A673 (cell line): Measurements from ENCODE around the gene SPG7.

Experiments
- EZH2 ChIP-seq: fragments of 200-600 bp; sonication (generic); IDR thresholded peaks from 2 replicates; pipeline ENCODE4 v1.6.1; 2017; ENCODE audit warnings: borderline replicate concordance, low read depth, mild to moderate bottlenecking, mixed read lengths, antibody characterized with exemption, low read length; ENCODE audit not compliant: poor library complexity, severe bottlenecking
- TF ChIP-seq, protein P1 (sequence below): fragments of 300-800, 200-600 bp; sonication (generic); conservative IDR thresholded peaks from 2 replicates; pipeline ENCODE4 v1.5.1; 2017; ENCODE audit warnings: low read depth, mild to moderate bottlenecking, antibody characterized with exemption, low read length, moderate library complexity, mixed read lengths

DNA sequence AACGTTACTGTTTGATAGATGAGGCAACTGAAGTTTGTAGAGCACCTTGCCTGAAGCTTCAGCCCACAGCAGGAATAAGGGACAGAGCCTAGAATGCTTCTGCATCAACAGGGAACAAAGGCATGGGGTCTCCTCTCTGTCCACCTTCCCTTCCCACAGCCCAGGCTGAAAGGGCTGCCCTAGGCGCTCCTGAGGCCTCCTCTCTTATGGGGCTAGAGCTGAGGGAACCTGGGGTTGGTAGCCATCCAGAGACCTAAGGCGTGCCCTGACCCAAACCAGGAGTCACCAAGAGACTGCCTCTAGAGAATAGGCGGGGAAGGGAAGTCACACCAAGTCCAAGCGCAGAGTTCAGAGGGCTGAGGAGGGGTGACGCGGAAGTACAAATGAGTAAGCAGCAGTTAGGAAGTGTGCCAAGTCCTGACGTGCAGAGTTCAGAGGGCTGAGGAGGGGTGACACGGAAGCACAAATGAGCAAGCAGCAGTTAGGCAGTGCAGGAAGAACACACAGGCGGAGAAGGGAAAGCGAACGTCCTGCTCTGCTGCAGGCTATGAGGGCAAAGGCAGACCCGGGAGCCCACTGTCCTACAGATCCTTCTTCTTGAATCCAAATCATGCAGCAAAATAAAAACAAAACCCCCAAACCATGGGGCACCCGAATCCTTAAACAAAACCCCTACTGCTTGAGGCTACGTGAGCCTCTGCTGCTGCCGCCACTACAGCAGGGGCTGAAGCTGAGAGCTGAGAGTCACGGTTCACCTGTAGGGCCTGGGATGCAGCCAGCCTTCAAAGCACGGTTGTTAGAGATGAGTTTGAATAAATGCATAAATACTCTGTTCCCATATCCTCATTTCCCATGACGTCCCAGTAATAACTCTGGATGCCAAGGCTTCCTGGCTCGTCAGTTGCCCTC, 2.7 kb upstream of the SPG7 start:
- TF ChIP-seq, protein P1, sequence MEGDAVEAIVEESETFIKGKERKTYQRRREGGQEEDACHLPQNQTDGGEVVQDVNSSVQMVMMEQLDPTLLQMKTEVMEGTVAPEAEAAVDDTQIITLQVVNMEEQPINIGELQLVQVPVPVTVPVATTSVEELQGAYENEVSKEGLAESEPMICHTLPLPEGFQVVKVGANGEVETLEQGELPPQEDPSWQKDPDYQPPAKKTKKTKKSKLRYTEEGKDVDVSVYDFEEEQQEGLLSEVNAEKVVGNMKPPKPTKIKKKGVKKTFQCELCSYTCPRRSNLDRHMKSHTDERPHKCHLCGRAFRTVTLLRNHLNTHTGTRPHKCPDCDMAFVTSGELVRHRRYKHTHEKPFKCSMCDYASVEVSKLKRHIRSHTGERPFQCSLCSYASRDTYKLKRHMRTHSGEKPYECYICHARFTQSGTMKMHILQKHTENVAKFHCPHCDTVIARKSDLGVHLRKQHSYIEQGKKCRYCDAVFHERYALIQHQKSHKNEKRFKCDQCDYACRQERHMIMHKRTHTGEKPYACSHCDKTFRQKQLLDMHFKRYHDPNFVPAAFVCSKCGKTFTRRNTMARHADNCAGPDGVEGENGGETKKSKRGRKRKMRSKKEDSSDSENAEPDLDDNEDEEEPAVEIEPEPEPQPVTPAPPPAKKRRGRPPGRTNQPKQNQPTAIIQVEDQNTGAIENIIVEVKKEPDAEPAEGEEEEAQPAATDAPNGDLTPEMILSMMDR: no peak
- no peak for TF ChIP-seq EZH2
